Measurements from ENCODE around the gene GOLGA6D. TPM values are rescaled to one million over a fixed set of nuclear protein-coding genes. Genes with fewer than 3 reads are reported as not detected.

Gene GOLGA6D
- total RNA-seq, 4 donors from 2014 or later: not detected

DNA sequence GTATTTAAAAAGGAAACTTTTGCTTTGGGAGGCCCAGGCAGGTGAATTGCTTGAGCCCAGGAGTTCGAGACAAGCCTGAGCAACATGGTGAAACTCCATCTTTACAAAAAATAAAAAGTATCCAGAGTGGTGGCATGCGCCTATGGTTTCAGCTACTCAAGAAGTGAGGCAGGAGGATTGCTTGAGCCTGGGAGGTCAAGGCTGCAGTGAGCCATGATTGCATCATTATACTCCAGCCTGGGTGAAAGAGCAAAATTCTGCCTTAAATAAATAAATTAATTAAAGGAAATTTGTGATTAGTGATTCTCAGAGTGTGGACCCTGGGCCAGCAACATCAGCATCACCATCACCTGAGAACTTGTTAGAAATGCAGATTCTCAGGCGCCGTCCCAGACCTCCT is 43.3 kb downstream of the GOLGA6D start:
- intact Hi-C loops (cut with DNase I): no loop called here
- Histone ChIP-seq H3K4me1 (no peaks in the 10 kb centered on the region), H3K36me3 (no peaks in the 10 kb centered on the region), H3K9me3 (no peaks in the 10 kb centered on the region), H3K27ac (replicated peaks in 1 of 4) (no peak overlapping the region), H3K27me3 (no peaks in the 10 kb centered on the region), H3K4me3 (no peak overlapping the region)
- whole genome bisulfite sequencing: 95% methylated on average over 4 of the region's 4 CpGs
- TF ChIP-seq POLR2AphosphoS5 (IDR thresholded peaks at IDR 0.05) (no peak), POLR2A (IDR thresholded peaks at IDR 0.05; ENCODE audit: low read depth) (no peak), EP300 (IDR thresholded peaks at IDR 0.05) (no peak)
- TF ChIP-seq, protein P1, sequence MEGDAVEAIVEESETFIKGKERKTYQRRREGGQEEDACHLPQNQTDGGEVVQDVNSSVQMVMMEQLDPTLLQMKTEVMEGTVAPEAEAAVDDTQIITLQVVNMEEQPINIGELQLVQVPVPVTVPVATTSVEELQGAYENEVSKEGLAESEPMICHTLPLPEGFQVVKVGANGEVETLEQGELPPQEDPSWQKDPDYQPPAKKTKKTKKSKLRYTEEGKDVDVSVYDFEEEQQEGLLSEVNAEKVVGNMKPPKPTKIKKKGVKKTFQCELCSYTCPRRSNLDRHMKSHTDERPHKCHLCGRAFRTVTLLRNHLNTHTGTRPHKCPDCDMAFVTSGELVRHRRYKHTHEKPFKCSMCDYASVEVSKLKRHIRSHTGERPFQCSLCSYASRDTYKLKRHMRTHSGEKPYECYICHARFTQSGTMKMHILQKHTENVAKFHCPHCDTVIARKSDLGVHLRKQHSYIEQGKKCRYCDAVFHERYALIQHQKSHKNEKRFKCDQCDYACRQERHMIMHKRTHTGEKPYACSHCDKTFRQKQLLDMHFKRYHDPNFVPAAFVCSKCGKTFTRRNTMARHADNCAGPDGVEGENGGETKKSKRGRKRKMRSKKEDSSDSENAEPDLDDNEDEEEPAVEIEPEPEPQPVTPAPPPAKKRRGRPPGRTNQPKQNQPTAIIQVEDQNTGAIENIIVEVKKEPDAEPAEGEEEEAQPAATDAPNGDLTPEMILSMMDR (IDR thresholded peaks at IDR 0.05): no peak
- DNase-seq (ENCODE audit: extremely low spot score): no peak

DNA sequence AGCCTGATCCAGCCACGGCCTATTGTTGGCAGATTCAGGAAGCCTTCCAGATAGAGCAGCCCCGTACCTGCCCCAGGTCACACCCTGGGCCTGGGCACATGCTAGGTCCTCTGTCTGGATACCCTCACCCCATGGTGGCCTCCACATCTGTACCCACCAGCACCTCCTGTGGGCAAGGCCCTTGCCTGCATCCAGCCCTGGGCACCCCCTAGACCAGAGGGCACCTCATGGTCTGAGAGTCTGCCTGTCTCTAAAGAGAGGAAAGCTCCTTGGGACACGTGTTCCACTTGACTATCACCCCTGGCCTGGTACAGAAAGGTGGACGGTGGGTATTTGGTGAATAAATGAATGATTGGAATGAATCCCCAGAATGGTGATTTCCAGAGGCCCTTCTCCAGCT is 44.4 kb downstream of the GOLGA6D start:
- TF ChIP-seq POLR2A (IDR thresholded peaks at IDR 0.05; ENCODE audit: low read depth) (no peak), POLR2AphosphoS5 (IDR thresholded peaks at IDR 0.05) (no peak), EP300 (IDR thresholded peaks at IDR 0.05) (no peak)
- TF ChIP-seq, protein P1 (IDR thresholded peaks at IDR 0.05): no peak
- Histone ChIP-seq H3K36me3 (no peaks in the 10 kb centered on the region), H3K4me1 (no peaks in the 10 kb centered on the region), H3K27me3 (no peaks in the 10 kb centered on the region), H3K4me3 (no peak overlapping the region), H3K9me3 (no peaks in the 10 kb centered on the region), H3K27ac (replicated peaks in 1 of 4) (no peak overlapping the region)
- WGBS: 69% methylated on average over 4 of the region's 4 CpGs
- intact Hi-C loops (cut with DNase I): no loop called here
- no peak for DNase-seq (ENCODE audit: extremely low spot score)

DNA sequence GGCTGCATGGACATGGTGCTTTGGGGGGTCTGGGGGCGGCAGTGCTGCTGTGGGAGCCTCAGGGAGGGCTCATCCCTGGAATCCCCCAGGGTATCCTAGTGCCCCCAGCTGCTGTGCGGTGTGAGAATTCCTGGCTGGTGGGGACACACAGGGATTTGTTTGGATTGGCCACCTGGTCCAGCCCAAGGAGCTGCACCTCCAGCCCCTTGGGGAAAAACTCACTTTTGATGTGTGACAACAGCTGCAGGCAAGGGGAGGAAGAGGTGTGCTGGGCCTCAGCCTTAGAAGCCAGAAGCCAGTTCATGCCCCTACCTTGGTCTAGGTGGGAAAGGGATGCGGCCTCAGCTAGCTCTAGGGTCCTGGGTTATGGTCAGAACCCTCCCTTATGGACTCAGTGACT is 44.9 kb downstream of the GOLGA6D start:
- Histone ChIP-seq H3K36me3 (no peaks in the 10 kb centered on the region), H3K4me3 (no peak overlapping the region), H3K27ac (replicated peaks in 1 of 4) (no peak overlapping the region), H3K9me3 (no peaks in the 10 kb centered on the region), H3K27me3 (no peaks in the 10 kb centered on the region), H3K4me1 (no peaks in the 10 kb centered on the region)
- intact Hi-C loops (cut with DNase I): no loop called here
- TF ChIP-seq EP300 (IDR thresholded peaks at IDR 0.05): no peak
- TF ChIP-seq, protein P1 (IDR thresholded peaks at IDR 0.05): no peak
- no peak for TF ChIP-seq POLR2A (IDR thresholded peaks at IDR 0.05; ENCODE audit: low read depth)
- no peak for TF ChIP-seq POLR2AphosphoS5 (IDR thresholded peaks at IDR 0.05)
- no peak for DNase-seq (ENCODE audit: extremely low spot score)
- WGBS: 100% methylated on average over 1 of the region's 3 CpGs

DNA sequence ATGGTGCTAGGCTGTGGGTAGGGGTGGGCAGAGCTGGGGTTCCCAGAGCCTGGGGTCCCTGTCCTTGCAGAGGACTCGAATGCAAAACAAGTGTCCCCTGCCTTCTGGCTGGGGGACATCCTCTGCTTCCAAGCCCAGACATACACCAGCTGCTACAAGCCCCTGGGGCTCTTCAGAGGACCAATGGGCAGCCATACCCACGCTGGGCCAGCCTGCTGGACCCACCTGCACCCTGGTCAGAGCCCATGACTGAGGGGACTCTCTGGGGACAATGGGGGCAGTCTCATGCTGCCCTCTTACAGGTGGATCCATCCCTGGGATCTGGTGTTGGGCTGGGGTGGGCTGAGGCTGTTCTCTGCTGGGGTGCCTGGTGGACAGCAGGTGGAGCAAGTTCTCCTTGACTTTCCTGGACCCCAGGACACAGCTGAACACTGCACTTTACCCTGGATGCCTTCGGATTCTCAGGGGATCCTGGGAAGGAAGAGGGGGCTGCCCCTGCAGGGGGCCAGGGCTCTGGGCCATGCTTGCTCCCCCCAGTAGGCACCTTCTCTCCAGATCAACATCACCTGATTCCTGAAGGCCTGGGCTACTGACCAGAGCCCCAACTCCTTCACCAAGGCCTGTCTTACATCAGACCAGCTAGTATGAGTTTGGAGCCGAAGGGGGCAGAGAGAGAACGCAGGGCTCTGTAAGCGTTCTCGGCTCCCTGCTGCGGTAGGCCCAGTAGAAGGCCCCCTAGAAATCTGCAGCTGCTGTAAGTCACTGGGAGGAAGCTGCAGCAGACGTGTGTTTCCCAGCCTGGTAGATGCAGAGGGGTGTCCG is 46.1 kb downstream of the GOLGA6D start:
- TF ChIP-seq, protein P1 (IDR thresholded peaks at IDR 0.05): no peak
- TF ChIP-seq EP300 (IDR thresholded peaks at IDR 0.05) (no peak), POLR2AphosphoS5 (IDR thresholded peaks at IDR 0.05) (no peak), POLR2A (IDR thresholded peaks at IDR 0.05; ENCODE audit: low read depth) (no peak)
- intact Hi-C loops (cut with DNase I): no loop called here
- H3K27ac ChIP-seq (replicated peaks in 1 of 4): no peak overlapping the region
- H3K4me3 ChIP-seq: no peak overlapping the region
- H3K9me3 ChIP-seq: no peaks in the 10 kb centered on the region
- no peaks in the 10 kb centered on the region for H3K4me1 ChIP-seq
- no peaks in the 10 kb centered on the region for H3K36me3 ChIP-seq
- 83% methylated on average over 6 of the region's 10 CpGs for WGBS
- no peak for DNase-seq (ENCODE audit: extremely low spot score)
- H3K27me3 ChIP-seq: no peaks in the 10 kb centered on the region

Measured in esophagus muscularis mucosa (tissue), 4 donors.